ENCODE results near the gene MFSD6.

DNA sequence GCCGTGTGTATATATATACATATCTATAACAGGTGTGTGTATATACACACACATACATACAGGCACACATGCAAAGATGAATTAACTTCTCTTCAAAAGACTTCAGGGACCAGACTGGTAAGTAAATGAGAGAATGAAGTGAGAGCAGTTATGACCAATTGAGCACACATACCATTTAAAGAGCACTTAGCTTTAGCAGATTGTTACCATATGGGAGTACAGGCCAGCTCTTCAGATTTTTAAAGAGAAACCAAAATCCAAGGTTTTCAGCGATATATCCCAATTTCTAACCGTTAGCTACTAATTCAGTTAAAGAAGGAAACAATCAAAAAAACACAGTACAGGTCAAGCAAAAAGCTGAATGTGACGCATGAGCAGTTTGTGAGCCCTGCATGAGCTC lies 41.1 kb upstream of the MFSD6 start:
- TF ChIP-seq, protein P1, sequence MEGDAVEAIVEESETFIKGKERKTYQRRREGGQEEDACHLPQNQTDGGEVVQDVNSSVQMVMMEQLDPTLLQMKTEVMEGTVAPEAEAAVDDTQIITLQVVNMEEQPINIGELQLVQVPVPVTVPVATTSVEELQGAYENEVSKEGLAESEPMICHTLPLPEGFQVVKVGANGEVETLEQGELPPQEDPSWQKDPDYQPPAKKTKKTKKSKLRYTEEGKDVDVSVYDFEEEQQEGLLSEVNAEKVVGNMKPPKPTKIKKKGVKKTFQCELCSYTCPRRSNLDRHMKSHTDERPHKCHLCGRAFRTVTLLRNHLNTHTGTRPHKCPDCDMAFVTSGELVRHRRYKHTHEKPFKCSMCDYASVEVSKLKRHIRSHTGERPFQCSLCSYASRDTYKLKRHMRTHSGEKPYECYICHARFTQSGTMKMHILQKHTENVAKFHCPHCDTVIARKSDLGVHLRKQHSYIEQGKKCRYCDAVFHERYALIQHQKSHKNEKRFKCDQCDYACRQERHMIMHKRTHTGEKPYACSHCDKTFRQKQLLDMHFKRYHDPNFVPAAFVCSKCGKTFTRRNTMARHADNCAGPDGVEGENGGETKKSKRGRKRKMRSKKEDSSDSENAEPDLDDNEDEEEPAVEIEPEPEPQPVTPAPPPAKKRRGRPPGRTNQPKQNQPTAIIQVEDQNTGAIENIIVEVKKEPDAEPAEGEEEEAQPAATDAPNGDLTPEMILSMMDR (IDR thresholded peaks at IDR 0.05): no peak
- no peak for TF ChIP-seq MAFK (IDR thresholded peaks at IDR 0.05; ENCODE audit: partially characterized antibody)
- TF ChIP-seq RAD21 (conservative IDR thresholded peaks at IDR 0.05 in 1 of 2, IDR thresholded peaks at IDR 0.05 in 1 of 2): no peak
- TF ChIP-seq, protein P2, sequence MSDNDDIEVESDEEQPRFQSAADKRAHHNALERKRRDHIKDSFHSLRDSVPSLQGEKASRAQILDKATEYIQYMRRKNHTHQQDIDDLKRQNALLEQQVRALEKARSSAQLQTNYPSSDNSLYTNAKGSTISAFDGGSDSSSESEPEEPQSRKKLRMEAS (IDR thresholded peaks at IDR 0.05): no peak
- TF ChIP-seq, protein P3, sequence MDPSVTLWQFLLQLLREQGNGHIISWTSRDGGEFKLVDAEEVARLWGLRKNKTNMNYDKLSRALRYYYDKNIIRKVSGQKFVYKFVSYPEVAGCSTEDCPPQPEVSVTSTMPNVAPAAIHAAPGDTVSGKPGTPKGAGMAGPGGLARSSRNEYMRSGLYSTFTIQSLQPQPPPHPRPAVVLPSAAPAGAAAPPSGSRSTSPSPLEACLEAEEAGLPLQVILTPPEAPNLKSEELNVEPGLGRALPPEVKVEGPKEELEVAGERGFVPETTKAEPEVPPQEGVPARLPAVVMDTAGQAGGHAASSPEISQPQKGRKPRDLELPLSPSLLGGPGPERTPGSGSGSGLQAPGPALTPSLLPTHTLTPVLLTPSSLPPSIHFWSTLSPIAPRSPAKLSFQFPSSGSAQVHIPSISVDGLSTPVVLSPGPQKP (IDR thresholded peaks at IDR 0.05; ENCODE audit: low read depth, low read length): no peak
- no peak for TF ChIP-seq RFX5 (IDR thresholded peaks at IDR 0.05)
